Activated CD8-positive, alpha-beta T cell treated with anti-CD3 and anti-CD28 coated beads for 36 hours (primary cell): Measurements from ENCODE around the gene LDHA. TPM values are rescaled to one million over a fixed set of nuclear protein-coding genes. Genes with fewer than 3 reads are reported as not detected.

Experiments
- ATAC-seq: fragments of 200-7000 bp; cut with Tn5 transposase; one replicate; pipeline ENCODE4 v1.10.0; 2021; ENCODE audit warnings: mild to moderate bottlenecking, moderate library complexity
- CTCF ChIA-PET: fragments of 350-600 bp; sonication (Branson Sonifier 250); formaldehyde crosslinking; loops from one replicate; lab custom pipeline; 2021; ENCODE audit warnings: antibody characterized with exemption; lab: Charles Lee
- POLR2A ChIA-PET: fragments of 350-600 bp; sonication (Branson Sonifier 250); formaldehyde crosslinking; loops from one replicate; lab custom pipeline; 2021; ENCODE audit warnings: antibody characterized with exemption; lab: Charles Lee
- DNase-seq: peaks from one replicate; pipeline ENCODE4 v3.0.0-alpha.2; 2020
- H3K27ac Mint-ChIP-seq: one replicate; pipeline ENCODE4 v1.8.0; 2021; ENCODE audit warnings: mild to moderate bottlenecking, mixed read lengths
- H3K27me3 Mint-ChIP-seq: one replicate; pipeline ENCODE4 v1.8.0; 2021; ENCODE audit warnings: mixed read lengths
- H3K36me3 Mint-ChIP-seq: one replicate; pipeline ENCODE4 v1.8.0; 2021; ENCODE audit warnings: low read depth, mixed read lengths
- H3K4me1 Mint-ChIP-seq: one replicate; pipeline ENCODE4 v1.8.0; 2021; ENCODE audit warnings: low read depth, mixed read lengths
- H3K4me3 Mint-ChIP-seq: one replicate; pipeline ENCODE4 v1.8.0; 2021; ENCODE audit warnings: mild to moderate bottlenecking, moderate library complexity, mixed read lengths
- H3K9me3 Mint-ChIP-seq: one replicate; pipeline ENCODE4 v1.8.0; 2021; ENCODE audit warnings: mixed read lengths
- intact Hi-C: fragments of 100-400 bp; cut with micrococcal nuclease; formaldehyde crosslinking; loops from one replicate; pipeline ENCODE4 v1.10.0; 2022
- total RNA-seq, 2 experiments: library from RNA; stranded (reverse); gene quantifications; one replicate each; pipeline ENCODE4 v1.2.3, GENCODE V29; 2021
- TF ChIP-seq, protein P1 (sequence below): fragments of 200-600 bp; IDR thresholded peaks from one replicate; pipeline ENCODE4 v1.8.0; 2022; ENCODE audit warnings: antibody characterized with exemption, mild to moderate bottlenecking

The LDHA gene
- total RNA-seq, 2 experiments from 2014 or later: 2,418 to 2,447 TPM

DNA sequence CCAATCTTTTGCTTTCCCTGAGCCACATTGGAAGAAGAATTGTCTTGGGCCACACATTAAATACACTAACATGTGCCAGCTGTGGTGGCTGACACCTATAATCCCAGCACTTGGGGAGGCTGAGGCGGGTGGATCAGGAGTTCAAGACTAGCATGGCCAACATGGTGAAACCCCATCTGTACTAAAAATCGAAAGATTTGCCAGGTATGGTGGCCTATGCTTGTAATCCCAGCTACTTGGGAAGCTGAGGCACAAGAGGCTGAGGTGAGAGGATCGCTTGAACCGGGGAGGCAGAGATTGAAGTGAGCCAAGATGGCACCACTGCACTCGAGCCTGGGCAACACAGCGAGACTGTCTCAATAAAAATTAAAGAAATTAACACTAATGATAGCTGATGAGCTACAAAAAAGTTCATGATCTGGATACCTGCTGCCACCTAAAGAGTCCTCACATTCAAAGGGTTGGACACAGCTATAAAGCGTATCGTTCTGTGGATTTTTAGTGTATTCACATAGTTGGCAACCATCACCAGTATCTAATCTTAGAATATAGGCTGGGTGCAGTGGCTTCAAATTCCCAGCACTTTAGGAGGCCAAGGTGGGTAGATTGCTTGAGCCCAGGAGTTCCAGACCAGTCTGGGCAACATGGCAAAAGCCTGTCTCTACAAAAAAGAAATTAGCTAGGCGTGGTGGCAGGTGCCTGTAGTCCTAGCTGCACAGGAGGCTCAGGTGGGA lies 14.4 kb downstream of the LDHA start:
- Mint-ChIP-seq H3K27me3 (no peaks in the 10 kb centered on the region), H3K27ac (no peak overlapping the region), H3K36me3 (peaks cover 32% of the 10 kb centered on the region), H3K4me1 (peaks cover 12% of the 10 kb centered on the region), H3K4me3 (no peak overlapping the region), H3K9me3 (peaks cover 4% of the 10 kb centered on the region)
- intact Hi-C loops: no loop called here
- TF ChIP-seq, protein P1, sequence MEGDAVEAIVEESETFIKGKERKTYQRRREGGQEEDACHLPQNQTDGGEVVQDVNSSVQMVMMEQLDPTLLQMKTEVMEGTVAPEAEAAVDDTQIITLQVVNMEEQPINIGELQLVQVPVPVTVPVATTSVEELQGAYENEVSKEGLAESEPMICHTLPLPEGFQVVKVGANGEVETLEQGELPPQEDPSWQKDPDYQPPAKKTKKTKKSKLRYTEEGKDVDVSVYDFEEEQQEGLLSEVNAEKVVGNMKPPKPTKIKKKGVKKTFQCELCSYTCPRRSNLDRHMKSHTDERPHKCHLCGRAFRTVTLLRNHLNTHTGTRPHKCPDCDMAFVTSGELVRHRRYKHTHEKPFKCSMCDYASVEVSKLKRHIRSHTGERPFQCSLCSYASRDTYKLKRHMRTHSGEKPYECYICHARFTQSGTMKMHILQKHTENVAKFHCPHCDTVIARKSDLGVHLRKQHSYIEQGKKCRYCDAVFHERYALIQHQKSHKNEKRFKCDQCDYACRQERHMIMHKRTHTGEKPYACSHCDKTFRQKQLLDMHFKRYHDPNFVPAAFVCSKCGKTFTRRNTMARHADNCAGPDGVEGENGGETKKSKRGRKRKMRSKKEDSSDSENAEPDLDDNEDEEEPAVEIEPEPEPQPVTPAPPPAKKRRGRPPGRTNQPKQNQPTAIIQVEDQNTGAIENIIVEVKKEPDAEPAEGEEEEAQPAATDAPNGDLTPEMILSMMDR: no peak
- ChIA-PET POLR2A (interaction anchor here (0.6 to 7.8 kb wide), 5 partner anchors 12 to 87 kb away, joined by 3 to 83 read pairs (median 9); partner anchors contain the start of genes GTF2H1, HPS5 and LDHA), CTCF (no interaction called here)
- ATAC-seq (peak; percentile 30), DNase-seq (peak; percentile 43)

DNA sequence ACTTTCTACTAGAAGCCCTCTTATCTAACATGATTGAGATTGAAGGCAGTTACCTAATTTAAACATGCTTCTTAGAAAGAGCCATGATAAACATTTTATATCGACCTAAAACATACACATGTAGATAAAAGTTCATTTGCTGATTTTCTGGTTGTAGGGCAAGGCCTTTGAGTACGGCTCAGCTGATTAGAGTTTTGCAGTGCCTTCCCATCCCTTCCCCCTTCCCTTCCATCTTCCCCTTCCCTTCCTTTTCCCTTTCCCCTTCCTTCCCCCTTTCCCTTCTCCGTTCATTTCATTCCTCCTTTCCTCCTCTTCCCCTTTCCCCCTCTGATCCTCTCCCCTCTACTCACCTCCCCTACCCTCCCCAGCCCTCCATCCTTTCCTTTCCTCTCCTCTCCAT lies 22.1 kb downstream of the LDHA start:
- POLR2A ChIA-PET: no interaction called here
- Mint-ChIP-seq H3K9me3 (no peaks in the 10 kb centered on the region), H3K4me3 (no peak overlapping the region), H3K27ac (no peak overlapping the region), H3K4me1 (peaks cover 13% of the 10 kb centered on the region), H3K27me3 (no peaks in the 10 kb centered on the region), H3K36me3 (no peaks in the 10 kb centered on the region)
- TF ChIP-seq, protein P1: no peak
- DNase-seq (no peak), ATAC-seq (no peak)
- CTCF ChIA-PET: no interaction called here
- intact Hi-C loops: no loop called here

DNA sequence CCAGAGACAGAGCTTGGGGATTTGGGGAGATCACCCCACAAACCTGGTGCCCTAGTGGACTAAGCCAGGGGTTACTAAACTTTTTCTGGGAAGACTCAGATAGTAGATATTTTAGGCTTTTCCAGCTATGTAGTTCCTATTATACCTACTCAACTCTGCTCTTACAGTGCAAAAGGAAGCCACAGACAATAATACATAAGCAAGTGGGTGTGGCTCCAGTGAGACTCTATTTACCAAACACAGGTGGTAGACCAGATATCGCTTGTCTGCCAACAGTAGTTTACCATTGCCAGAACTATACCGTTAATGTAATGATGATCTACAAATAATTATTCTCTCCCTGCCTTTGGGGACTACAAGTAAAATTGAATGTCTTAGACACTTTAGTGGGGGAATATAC lies 24.7 kb downstream of the LDHA start:
- no peak overlapping the region for H3K27ac Mint-ChIP-seq
- intact Hi-C loops: no loop called here
- no peak overlapping the region for H3K4me3 Mint-ChIP-seq
- CTCF ChIA-PET: no interaction called here
- TF ChIP-seq, protein P1: no peak
- ATAC-seq: no peak
- POLR2A ChIA-PET: no interaction called here
- no peak for DNase-seq
- H3K36me3 Mint-ChIP-seq: no peaks in the 10 kb centered on the region
- H3K4me1 Mint-ChIP-seq: peaks cover 8% of the 10 kb centered on the region
- H3K27me3 Mint-ChIP-seq: no peaks in the 10 kb centered on the region
- no peaks in the 10 kb centered on the region for H3K9me3 Mint-ChIP-seq

DNA sequence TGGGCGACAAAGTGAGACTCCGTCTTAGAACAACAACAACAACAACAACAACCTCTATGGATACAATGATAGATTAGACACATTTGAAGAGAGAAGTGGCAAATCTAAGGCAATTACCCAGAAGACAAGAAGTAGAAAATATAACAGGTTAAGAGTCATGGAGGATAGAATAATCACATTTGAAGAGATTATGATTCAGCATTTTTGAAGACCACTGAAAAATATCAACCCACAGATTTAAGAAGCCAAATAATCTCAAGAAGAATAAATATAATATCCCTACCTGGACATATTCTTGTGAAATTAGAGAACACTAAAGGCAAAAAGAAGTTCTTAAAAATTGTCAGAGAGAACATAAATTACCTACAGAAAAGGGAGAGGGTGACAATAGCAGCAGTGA lies 25.7 kb downstream of the LDHA start:
- Mint-ChIP-seq H3K9me3 (no peaks in the 10 kb centered on the region), H3K36me3 (no peaks in the 10 kb centered on the region), H3K4me1 (peaks cover 8% of the 10 kb centered on the region), H3K27me3 (no peaks in the 10 kb centered on the region), H3K27ac (no peak overlapping the region), H3K4me3 (no peak overlapping the region)
- ChIA-PET POLR2A (no interaction called here), CTCF (no interaction called here)
- DNase-seq (no peak), ATAC-seq (no peak)
- intact Hi-C loops: no loop called here
- TF ChIP-seq, protein P1: no peak

DNA sequence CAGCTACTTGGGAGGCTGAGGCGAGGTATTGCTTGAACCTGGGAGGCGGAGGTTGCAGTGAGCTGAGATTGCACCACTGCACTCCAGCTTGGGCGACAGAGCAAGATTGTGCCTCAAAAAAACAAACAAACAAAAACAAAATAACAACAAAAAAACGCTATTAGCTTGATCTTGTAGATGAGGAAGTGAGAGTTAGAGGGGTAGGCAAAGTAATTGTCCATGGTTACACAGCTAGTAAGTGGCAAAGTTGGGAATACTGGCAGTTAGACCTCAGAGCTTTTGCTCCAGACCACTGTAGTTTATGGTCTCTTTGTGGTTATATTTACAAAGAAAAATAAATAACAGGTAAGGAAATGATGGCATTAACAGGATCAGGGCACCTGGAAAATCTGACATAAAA lies 32.9 kb downstream of the LDHA start:
- Mint-ChIP-seq H3K4me3 (no peak overlapping the region), H3K9me3 (peaks cover 2% of the 10 kb centered on the region), H3K27ac (no peak overlapping the region), H3K4me1 (peaks cover 6% of the 10 kb centered on the region), H3K36me3 (peaks cover 2% of the 10 kb centered on the region), H3K27me3 (no peaks in the 10 kb centered on the region)
- ChIA-PET POLR2A (interaction anchor here (0.6 kb wide), 1 partner anchor 51 kb away, joined by 4 read pairs; no protein-coding TSS in a partner anchor), CTCF (no interaction called here)
- TF ChIP-seq, protein P1: no peak
- ATAC-seq (no peak), DNase-seq (no peak)
- intact Hi-C loops: no loop called here
